ENCODE measurements around the gene ERICH2.

DNA sequence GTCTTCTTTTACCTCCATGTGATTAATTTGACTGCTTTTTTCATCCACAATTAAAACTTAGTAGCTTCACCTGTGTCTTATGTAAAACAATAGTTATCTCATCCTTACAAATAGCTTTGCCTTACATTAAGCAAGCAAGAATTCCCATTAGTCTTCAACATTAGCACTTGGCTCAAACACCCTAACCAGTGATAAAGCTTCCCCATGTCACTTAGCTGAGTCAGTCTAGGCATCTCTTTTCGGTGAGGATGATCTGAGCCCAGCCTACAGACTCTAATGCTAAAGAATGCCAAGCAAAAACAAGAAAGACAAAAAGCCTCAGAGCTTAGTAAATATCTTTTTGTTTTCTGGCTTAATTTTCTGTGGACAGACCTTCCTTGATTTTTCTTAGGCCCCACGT lies 72.6 kb downstream of the ERICH2 start:
- TF ChIP-seq GATA2 (IDR thresholded peaks at IDR 0.05; ENCODE audit: low read depth, low read length) (no peak), GATA3 (IDR thresholded peaks at IDR 0.05; ENCODE audit: low read depth, low read length) (no peak)

Measured in SH-SY5Y (cell line).